ENCODE measurements around the gene EPHB6. TPM values are rescaled to one million over a fixed set of nuclear protein-coding genes. Genes with fewer than 3 reads are reported as not detected.

EPHB6 gene
- total RNA-seq, 4 donors from 2014 or later = 0.53 to 19.0 (median 5.5) TPM

GRCh38 chr7:142822714-142823113, 32.2 kb upstream of the EPHB6 start:
- no peak overlapping the region for H3K27ac ChIP-seq
- TF ChIP-seq POLR2A (IDR thresholded peaks at IDR 0.05) = no peak
- TF ChIP-seq, protein P1, sequence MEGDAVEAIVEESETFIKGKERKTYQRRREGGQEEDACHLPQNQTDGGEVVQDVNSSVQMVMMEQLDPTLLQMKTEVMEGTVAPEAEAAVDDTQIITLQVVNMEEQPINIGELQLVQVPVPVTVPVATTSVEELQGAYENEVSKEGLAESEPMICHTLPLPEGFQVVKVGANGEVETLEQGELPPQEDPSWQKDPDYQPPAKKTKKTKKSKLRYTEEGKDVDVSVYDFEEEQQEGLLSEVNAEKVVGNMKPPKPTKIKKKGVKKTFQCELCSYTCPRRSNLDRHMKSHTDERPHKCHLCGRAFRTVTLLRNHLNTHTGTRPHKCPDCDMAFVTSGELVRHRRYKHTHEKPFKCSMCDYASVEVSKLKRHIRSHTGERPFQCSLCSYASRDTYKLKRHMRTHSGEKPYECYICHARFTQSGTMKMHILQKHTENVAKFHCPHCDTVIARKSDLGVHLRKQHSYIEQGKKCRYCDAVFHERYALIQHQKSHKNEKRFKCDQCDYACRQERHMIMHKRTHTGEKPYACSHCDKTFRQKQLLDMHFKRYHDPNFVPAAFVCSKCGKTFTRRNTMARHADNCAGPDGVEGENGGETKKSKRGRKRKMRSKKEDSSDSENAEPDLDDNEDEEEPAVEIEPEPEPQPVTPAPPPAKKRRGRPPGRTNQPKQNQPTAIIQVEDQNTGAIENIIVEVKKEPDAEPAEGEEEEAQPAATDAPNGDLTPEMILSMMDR (IDR thresholded peaks at IDR 0.05) = no peak
- no peaks in the 10 kb centered on the region for H3K4me1 ChIP-seq
- no peaks in the 10 kb centered on the region for H3K27me3 ChIP-seq
- DNase-seq = no peak
- H3K4me3 ChIP-seq = no peak overlapping the region
- H3K9me3 ChIP-seq = no peaks in the 10 kb centered on the region
- H3K36me3 ChIP-seq = no peaks in the 10 kb centered on the region

GRCh38 chr7:142827951-142828500, 26.9 kb upstream of the EPHB6 start:
- Histone ChIP-seq H3K4me1 (no peaks in the 10 kb centered on the region), H3K9me3 (no peaks in the 10 kb centered on the region), H3K27me3 (no peaks in the 10 kb centered on the region), H3K36me3 (no peaks in the 10 kb centered on the region), H3K4me3 (no peak overlapping the region), H3K27ac (no peak overlapping the region)
- no peak for TF ChIP-seq POLR2A (IDR thresholded peaks at IDR 0.05)
- TF ChIP-seq, protein P1 (IDR thresholded peaks at IDR 0.05) = no peak
- DNase-seq = no peak

GRCh38 chr7:142832417-142832816, 22.5 kb upstream of the EPHB6 start:
- no peak for DNase-seq
- Histone ChIP-seq H3K9me3 (no peaks in the 10 kb centered on the region), H3K4me1 (no peaks in the 10 kb centered on the region), H3K27me3 (no peaks in the 10 kb centered on the region), H3K36me3 (no peaks in the 10 kb centered on the region), H3K27ac (no peak overlapping the region), H3K4me3 (no peak overlapping the region)
- TF ChIP-seq POLR2A (IDR thresholded peaks at IDR 0.05) = no peak
- TF ChIP-seq, protein P1 (IDR thresholded peaks at IDR 0.05) = no peak

DNA sequence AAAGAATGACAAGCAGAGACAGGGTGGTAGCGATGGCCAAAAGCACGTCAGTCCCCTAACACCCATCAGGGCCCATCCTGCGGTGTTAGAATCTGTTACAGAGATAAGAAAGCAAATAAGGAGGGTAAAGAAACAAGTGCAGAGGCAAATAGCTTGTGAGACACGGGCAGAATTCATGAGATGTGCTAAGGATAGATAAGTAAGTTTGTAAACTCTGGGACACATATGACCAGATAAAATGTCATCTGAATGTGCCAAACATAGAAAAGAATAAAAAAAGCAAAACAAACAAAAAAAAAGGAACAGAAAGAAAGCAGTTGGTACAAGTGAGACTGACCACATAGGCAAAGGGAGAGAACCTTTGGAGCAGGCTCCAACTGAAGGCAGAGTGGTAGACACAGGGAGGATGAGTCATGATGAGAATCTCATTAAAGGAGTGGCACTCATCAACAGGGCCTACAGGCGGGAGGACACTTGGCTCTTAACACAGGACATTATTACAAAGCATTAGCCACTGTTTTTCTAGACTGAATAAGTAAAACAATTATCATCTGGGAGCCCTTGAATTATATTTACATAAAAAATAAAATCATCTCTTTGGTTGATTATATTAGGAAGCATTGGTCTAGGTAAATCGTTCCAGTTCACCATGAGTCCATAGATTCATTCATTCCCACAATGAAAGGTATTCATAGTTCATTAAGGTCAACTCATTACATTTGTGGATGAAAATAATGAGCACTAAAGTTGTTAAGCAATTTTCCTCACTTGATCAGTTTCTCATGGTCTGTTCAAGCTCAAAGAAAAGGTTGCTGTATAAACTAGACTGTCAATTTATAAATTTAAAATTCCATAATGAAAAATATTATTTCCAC, 21.5 kb upstream of the EPHB6 start:
- no peaks in the 10 kb centered on the region for H3K27me3 ChIP-seq
- no peak overlapping the region for H3K4me3 ChIP-seq
- H3K4me1 ChIP-seq = no peaks in the 10 kb centered on the region
- no peaks in the 10 kb centered on the region for H3K9me3 ChIP-seq
- no peak for TF ChIP-seq POLR2A (IDR thresholded peaks at IDR 0.05)
- TF ChIP-seq, protein P1 (IDR thresholded peaks at IDR 0.05) = no peak
- DNase-seq = no peak
- no peaks in the 10 kb centered on the region for H3K36me3 ChIP-seq
- no peak overlapping the region for H3K27ac ChIP-seq

DNA sequence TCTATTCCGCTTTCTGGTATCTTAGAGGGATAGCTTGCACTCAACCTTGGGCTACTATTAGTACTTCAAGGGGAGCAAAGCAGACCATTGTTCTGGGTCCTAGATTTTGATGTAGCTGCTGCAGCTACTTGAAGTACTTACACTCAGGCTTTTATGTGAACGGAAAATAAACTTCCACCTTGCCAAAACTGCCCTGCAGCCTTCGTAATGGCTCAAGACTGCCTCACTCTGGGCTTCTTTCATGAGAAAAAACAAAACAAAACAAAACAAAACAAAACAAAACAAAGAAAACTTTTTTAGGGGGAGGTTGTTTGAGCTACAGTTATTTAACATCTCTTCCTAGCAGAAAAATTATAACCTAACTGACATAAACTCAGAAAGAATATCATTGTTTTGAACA, 19.4 kb upstream of the EPHB6 start:
- TF ChIP-seq, protein P1 (IDR thresholded peaks at IDR 0.05) = no peak
- TF ChIP-seq POLR2A (IDR thresholded peaks at IDR 0.05) = no peak

More for the DNA sequence above, 19.4 kb upstream of the EPHB6 start:
- no peak overlapping the region for H3K4me3 ChIP-seq
- no peaks in the 10 kb centered on the region for H3K36me3 ChIP-seq
- H3K9me3 ChIP-seq = no peaks in the 10 kb centered on the region
- no peak for DNase-seq
- H3K27ac ChIP-seq = no peak overlapping the region
- H3K4me1 ChIP-seq = no peaks in the 10 kb centered on the region
- no peaks in the 10 kb centered on the region for H3K27me3 ChIP-seq
